Right atrium auricular region (tissue), 2 donors: ENCODE measurements around the gene LRFN2. TPM values are rescaled to one million over a fixed set of nuclear protein-coding genes. Genes with fewer than 3 reads are reported as not detected.

Experiments used
- DNase-seq: peaks from one replicate; pipeline ENCODE4 v3.0.0-alpha.2; 2019; ENCODE audit warnings: low spot score
- H3K27ac ChIP-seq, 2 donors: fragments of 200-600 bp; sonication (generic); 1 replicate in 1 of 2; 2 replicates in 1 of 2; pipeline ENCODE4 v1.5.1; 2016 to 2019
- H3K27me3 ChIP-seq, 2 donors: fragments of 200-600 bp; sonication (generic); one replicate each; pipeline versions ENCODE4 v1.5.1 to v1.6.0; 2017 to 2019
- H3K36me3 ChIP-seq: fragments of 200-600 bp; sonication (generic); one replicate; pipeline ENCODE4 v1.5.1; 2016
- H3K4me1 ChIP-seq, 2 donors: fragments of 200-600 bp; sonication (generic); one replicate each; pipeline versions ENCODE4 v1.5.1 to v1.6.0; 2017 to 2019
- H3K4me3 ChIP-seq, 2 donors: fragments of 200-600 bp; sonication (generic); 1 replicate in 1 of 2; 2 replicates in 1 of 2; pipeline ENCODE4 v1.5.1; 2017 to 2019; ENCODE audit warnings: mild to moderate bottlenecking in 1 of 2, moderate library complexity in 1 of 2
- H3K9me3 ChIP-seq, 2 donors: fragments of 200-600 bp; sonication (generic); one replicate each; pipeline ENCODE4 v1.5.1; 2019
- CTCF ChIP-seq, 2 donors: fragments of 200-600 bp; sonication (generic); IDR thresholded peaks; one replicate each; pipeline ENCODE4 v1.5.1; 2019; ENCODE audit warnings: antibody characterized with exemption in 2 of 2
- total RNA-seq, 2 donors: library from RNA; depleted of rRNA; stranded (reverse); fragments of >200 nt; gene quantifications; one replicate each; pipeline ENCODE4 v1.1.0, GENCODE V29; 2016

The LRFN2 gene
- total RNA-seq, 2 donors from 2014 or later = not detected

DNA sequence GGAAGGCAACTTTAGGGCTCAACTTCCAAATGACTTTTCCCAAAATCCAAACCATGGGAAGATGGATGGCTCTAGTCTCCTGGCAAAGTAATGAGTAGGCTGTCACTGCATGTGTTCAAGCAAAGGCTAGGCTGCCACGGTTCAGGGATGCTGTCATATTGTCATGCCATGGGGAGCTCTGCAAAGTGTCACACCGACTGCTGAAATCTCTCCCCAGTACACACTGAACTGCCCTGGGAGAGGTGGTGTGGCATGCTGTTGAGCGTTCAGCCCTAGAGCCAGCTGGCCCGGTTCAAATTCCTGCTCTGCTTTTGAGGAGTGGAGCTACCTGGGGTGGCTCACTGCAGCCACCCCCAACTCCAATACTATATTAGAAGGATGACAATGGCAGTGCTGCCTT lies 115.9 kb downstream of the LRFN2 start:
- H3K4me1 ChIP-seq = no peaks in the 10 kb centered on the region
- H3K27ac ChIP-seq = no peak overlapping the region
- DNase-seq = no peak
- no peaks in the 10 kb centered on the region for H3K27me3 ChIP-seq
- no peaks in the 10 kb centered on the region for H3K9me3 ChIP-seq
- no peaks in the 10 kb centered on the region for H3K36me3 ChIP-seq
- no peak for TF ChIP-seq CTCF (IDR thresholded peaks at IDR 0.05)
- no peak overlapping the region for H3K4me3 ChIP-seq

DNA sequence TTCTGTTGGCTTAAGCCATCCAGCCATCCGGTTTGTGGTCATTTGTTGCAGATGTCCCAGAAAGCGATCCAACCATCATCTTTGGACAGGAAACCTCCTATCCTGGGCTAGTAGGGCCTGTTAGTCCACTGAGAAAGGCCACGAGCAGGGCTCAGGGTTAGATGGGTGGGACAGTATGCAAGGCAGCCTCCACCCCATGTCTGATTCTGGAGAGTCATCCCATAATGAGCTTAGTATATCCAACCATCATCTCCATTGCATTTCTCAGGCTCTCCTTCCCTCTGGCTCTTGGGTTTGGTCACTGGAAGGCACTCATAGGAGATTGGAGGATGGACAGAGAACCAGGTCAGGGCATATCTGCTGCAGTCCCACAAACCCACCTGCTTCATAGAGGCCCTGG lies 117.8 kb downstream of the LRFN2 start:
- no peak for TF ChIP-seq CTCF (IDR thresholded peaks at IDR 0.05)
- no peak overlapping the region for H3K4me3 ChIP-seq
- H3K36me3 ChIP-seq = no peaks in the 10 kb centered on the region
- H3K9me3 ChIP-seq = no peaks in the 10 kb centered on the region
- H3K27ac ChIP-seq = no peak overlapping the region
- no peaks in the 10 kb centered on the region for H3K27me3 ChIP-seq
- DNase-seq = no peak
- H3K4me1 ChIP-seq = no peaks in the 10 kb centered on the region

DNA sequence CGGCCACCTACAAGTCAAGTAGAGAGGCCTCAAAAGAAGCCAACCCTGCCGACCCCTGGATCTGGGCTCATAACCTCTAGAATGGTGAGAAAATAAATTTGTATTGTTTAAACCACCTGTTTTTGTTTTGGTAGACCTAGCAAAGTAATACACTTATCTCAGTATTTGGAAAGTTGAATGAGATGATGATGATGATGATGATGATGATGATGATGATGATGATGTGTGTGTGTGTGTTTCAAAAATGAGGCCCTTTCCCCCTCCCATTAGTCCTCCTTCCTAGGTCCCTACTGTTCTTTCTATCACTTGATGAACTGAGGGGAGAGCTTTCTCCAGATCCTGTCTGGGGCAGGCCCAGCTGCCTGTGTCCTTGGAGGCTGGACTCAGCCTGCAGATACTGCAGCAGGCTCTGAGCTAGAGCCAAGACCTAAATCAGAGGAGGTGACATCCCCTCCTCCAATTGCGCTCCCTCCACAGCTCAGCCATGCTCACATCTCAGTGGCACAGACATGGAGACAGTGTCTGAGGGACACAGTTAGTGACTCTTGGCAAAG lies 120.1 kb downstream of the LRFN2 start:
- no peak for TF ChIP-seq CTCF (IDR thresholded peaks at IDR 0.05)
- H3K27me3 ChIP-seq = no peaks in the 10 kb centered on the region
- no peak for DNase-seq
- H3K9me3 ChIP-seq = no peaks in the 10 kb centered on the region
- H3K36me3 ChIP-seq = no peaks in the 10 kb centered on the region
- H3K27ac ChIP-seq = no peak overlapping the region
- H3K4me3 ChIP-seq = no peak overlapping the region
- no peaks in the 10 kb centered on the region for H3K4me1 ChIP-seq

DNA sequence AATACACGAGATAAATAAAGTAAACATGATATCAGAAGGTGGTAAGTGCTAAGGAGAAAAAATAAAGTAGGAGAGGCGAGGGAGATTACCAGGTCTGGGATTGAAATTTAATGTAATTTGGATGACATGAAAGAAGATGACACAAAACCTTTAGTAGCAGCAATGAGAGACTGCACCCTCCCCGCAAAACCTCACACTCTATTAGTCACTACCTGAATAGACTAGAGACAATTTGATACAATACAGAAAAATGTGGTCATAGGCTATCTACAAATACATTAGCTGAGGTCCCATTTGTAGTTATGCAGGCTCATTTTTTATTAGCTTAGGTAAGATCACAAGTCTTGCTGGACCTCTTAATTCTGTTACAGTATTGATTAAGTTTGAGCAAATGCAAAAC lies 125.5 kb downstream of the LRFN2 start:
- H3K9me3 ChIP-seq = no peaks in the 10 kb centered on the region
- no peak for DNase-seq
- no peaks in the 10 kb centered on the region for H3K36me3 ChIP-seq
- TF ChIP-seq CTCF (IDR thresholded peaks at IDR 0.05) = no peak
- H3K27me3 ChIP-seq = no peaks in the 10 kb centered on the region
- no peak overlapping the region for H3K27ac ChIP-seq
- no peak overlapping the region for H3K4me3 ChIP-seq
- no peaks in the 10 kb centered on the region for H3K4me1 ChIP-seq

DNA sequence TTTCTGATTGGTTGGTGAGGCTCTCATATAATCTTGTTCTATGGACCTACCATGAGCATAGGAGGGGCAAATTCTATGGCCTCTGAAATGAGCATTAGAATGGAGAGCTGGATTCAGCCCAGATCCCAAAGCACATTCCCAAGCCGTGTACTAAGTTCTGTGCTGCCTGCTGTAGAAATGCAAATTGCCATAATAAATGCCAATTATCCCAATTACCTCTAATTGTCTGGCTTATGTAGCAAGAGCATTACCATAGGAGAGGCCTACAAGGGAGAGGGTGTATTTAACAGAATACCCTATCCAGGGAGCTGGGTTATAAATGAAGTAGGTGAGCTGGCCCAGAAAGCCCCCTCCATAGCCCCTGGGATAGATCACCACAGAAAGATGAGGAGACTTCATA lies 126.8 kb downstream of the LRFN2 start:
- no peaks in the 10 kb centered on the region for H3K9me3 ChIP-seq
- DNase-seq = no peak
- H3K36me3 ChIP-seq = no peaks in the 10 kb centered on the region
- no peaks in the 10 kb centered on the region for H3K4me1 ChIP-seq
- H3K4me3 ChIP-seq = no peak overlapping the region
- H3K27ac ChIP-seq = no peak overlapping the region
- H3K27me3 ChIP-seq = no peaks in the 10 kb centered on the region
- TF ChIP-seq CTCF (IDR thresholded peaks at IDR 0.05) = no peak

DNA sequence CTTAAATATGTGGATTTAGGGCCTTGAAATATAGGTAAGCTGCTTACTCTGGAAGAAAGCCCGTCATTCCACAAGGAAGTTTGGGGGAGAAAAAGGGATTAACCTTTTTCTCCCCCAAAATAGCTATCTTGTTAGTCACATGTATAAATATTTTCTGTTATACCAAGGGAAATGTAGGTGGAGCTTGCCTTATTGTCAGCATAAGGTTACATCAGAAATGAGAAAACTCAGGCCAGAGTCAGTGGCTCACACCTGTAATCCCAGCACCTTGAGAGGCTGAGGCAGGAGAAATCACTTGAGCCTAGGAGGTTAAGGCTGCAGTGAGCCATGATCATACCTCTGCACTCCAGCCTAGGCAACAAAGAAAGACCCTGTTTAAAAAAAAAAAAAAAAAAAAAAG lies 129.9 kb downstream of the LRFN2 start:
- no peak for DNase-seq
- no peaks in the 10 kb centered on the region for H3K4me1 ChIP-seq
- H3K36me3 ChIP-seq = no peaks in the 10 kb centered on the region
- no peak overlapping the region for H3K27ac ChIP-seq
- no peak for TF ChIP-seq CTCF (IDR thresholded peaks at IDR 0.05)
- no peak overlapping the region for H3K4me3 ChIP-seq
- no peaks in the 10 kb centered on the region for H3K9me3 ChIP-seq
- H3K27me3 ChIP-seq = no peaks in the 10 kb centered on the region
